ENCODE data around the gene TAF11.
"Not testable (repeated sequence)": the region's sequence is repeated elsewhere in the genome, so short reads cannot be mapped to it uniquely, and the experiment has no call there.

The TAF11 gene

GRCh38 chr6:34904990-34905613 lies 17.3 kb upstream of the TAF11 start:
- DNase-seq (ENCODE audit: low spot score), result no peak

- DNase-seq (ENCODE audit: low spot score), result peak; percentile 30
These were observed 14.1 kb upstream of the TAF11 start for GRCh38 chr6:34901930-34902329.

- DNase-seq (ENCODE audit: low spot score), result no peak
These were observed 12.6 kb upstream of the TAF11 start for GRCh38 chr6:34900321-34901031.

GRCh38 chr6:34899748-34900147 lies 11.9 kb upstream of the TAF11 start:
- DNase-seq (ENCODE audit: low spot score), result not testable (repeated sequence)

- no peak for DNase-seq (ENCODE audit: low spot score)
These were observed 9.9 kb upstream of the TAF11 start for GRCh38 chr6:34897716-34898115.

- no peak for DNase-seq (ENCODE audit: low spot score)
These were observed 9.3 kb upstream of the TAF11 start for GRCh38 chr6:34897130-34897529.

GRCh38 chr6:34894693-34895092 lies 6.9 kb upstream of the TAF11 start:
- no peak for DNase-seq (ENCODE audit: low spot score)

- no peak for DNase-seq (ENCODE audit: low spot score)
These were observed 3.5 kb upstream of the TAF11 start for GRCh38 chr6:34891296-34891695.

GRCh38 chr6:34890533-34890925 lies 2.7 kb upstream of the TAF11 start:
- no peak for DNase-seq (ENCODE audit: low spot score)

- peak; percentile 77 for DNase-seq (ENCODE audit: low spot score)
These were observed 1.2 kb upstream of the TAF11 start, which contains the start of gene ANKS1A for GRCh38 chr6:34888874-34889555. Gene ANKS1A, plus strand, starts transcription at chr6:34889255. Its CDS starts 148 bp downstream, at chr6:34889403.

- no peak for DNase-seq (ENCODE audit: low spot score)
These were observed 643 bp upstream of the TAF11 start for GRCh38 chr6:34888514-34888856.

GRCh38 chr6:34885837-34886236 lies 2.0 kb downstream of the TAF11 start:
- not testable (repeated sequence) for DNase-seq (ENCODE audit: low spot score)

GRCh38 chr6:34884996-34885395 lies 2.8 kb downstream of the TAF11 start:
- no peak for DNase-seq (ENCODE audit: low spot score)

GRCh38 chr6:34884073-34884472 lies 3.8 kb downstream of the TAF11 start:
- DNase-seq (ENCODE audit: low spot score), result not testable (repeated sequence)

GRCh38 chr6:34877869-34878485 lies 9.9 kb downstream of the TAF11 start:
- no peak for DNase-seq (ENCODE audit: low spot score)

- DNase-seq (ENCODE audit: low spot score), result no peak
These were observed 10.6 kb downstream of the TAF11 start for GRCh38 chr6:34877259-34877658.

GRCh38 chr6:34876472-34876871 lies 11.4 kb downstream of the TAF11 start:
- no peak for DNase-seq (ENCODE audit: low spot score)

GRCh38 chr6:34875292-34876213 lies 12.3 kb downstream of the TAF11 start:
- no peak for DNase-seq (ENCODE audit: low spot score)

- DNase-seq (ENCODE audit: low spot score), result no peak
These were observed 15.5 kb downstream of the TAF11 start for GRCh38 chr6:34872332-34872731.

- DNase-seq (ENCODE audit: low spot score), result no peak
These were observed 16.0 kb downstream of the TAF11 start for GRCh38 chr6:34871853-34872252.

GRCh38 chr6:34867484-34867883 lies 20.4 kb downstream of the TAF11 start:
- DNase-seq (ENCODE audit: low spot score), result no peak

- DNase-seq (ENCODE audit: low spot score), result no peak
These were observed 21.3 kb downstream of the TAF11 start for GRCh38 chr6:34866509-34866908.
